GF-D8 (cell line): ENCODE data around the gene DCDC2.
"Not testable (repeated sequence)": the region's sequence is repeated elsewhere in the genome, so short reads cannot be mapped to it uniquely, and the experiment has no call there.

ENCODE experiments used
- DNase-seq: peaks from one replicate; lab custom pipeline; 2025; lab: John Stamatoyannopoulos, UW

DCDC2 gene

DNA sequence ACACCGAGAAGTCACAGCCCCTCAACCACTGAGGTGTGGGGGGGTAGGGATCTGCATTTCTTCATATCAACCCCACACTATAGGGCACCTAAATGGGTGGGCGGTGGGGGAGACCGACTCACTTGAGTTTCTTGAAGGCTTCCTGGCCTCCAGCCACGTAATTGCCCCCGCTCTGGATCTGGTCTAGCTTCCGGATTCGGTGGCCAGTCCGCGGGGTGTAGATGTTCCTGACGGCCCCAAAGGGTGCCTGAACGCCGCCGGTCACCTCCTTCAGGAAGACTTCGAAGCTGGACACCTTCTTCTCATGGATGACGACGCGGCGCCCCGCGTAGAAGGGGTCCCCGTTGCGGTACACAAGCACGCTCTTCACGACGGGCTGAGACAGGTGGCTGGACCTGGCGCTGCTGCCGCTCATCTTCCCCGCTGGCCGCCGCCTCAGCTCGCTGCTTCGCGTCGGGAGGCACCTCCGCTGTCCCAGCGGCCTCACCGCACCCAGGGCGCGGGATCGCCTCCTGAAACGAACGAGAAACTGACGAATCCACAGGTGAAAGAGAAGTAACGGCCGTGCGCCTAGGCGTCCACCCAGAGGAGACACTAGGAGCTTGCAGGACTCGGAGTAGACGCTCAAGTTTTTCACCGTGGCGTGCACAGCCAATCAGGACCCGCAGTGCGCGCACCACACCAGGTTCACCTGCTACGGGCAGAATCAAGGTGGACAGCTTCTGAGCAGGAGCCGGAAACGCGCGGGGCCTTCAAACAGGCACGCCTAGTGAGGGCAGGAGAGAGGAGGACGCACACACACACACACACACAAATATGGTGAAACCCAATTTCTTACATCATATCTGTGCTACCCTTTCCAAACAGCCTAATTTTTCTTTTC, at the start of gene DCDC2:
Gene DCDC2 (minus strand): TSS at position 724 of the 883 bp plus-strand sequence. CDS start 309 bp downstream, at position 415.
- DNase-seq = no peak

DNA sequence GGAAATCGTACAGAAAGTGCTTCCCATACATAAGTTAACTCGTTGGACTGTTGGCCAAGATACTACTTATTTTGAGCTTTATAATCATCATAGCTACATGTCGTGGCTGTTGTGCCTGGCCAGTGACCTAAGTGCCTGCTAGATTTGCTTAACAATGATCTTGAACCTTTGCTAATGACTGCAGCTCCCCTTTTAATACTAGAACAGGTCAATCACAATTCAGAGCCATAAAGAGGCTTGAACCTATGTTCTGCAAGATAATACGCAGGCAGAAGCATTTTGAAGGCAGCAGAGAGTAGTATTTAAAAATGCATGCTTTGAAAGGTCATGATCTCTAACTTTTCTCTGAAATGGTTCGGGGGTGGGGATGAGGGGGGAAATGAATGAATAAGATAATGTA, 47.4 kb upstream of the DCDC2 start:
- no peak for DNase-seq

DNA sequence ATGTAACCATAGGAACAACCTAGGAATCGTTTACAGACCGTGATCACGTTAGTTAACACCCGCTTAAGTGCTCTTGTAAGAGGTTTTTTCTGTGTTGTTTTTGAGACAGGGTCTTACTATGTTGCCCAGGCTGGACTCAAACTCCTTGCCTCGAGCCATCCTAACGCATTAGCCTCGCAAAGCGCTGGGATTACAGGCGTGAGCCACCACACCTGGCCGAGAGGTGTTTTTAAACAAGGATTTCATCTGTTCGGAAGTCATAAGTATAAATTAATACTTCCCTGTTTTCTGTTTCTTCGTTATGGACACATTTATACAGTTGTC, 45.6 kb upstream of the DCDC2 start:
- DNase-seq = no peak

DNA sequence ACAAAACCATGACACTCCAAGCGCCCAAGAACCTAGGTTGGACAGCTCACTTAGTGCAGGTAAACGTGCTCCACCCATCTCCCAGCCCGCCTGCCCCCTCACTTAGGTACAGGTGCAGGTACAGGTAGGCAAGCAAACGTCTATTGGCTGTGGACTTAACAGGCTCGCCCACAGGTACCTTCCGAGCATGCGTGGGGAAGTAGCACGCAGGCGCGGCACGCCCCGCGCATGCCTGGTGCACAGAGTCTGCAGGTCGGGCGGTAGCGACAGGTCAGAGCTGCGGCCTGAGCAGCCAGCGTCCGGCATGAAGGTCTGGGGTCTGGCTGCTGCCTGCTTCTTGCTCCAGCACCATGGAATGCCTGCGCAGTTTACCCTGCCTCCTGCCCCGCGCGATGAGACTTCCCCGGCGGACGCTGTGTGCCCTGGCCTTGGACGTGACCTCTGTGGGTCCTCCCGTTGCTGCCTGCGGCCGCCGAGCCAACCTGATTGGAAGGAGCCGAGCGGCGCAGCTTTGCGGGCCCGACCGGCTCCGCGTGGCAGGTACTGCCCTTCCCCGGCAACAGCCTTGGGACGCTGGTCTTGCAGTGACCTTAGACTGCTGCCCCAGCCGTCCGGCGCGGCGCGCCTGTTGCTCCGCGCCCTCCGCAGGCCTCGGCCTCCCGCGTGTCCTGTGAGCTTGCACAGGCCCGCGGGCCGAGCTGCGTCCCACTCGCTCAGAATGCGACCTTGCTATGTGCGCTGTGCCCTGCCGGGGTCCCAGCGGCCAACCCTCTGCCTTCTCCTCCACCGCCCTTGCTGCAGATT, 45.0 kb upstream of the DCDC2 start, which contains the start of gene MRS2:
Gene MRS2 (plus strand): TSS at position 240 of the 804 bp plus-strand sequence. CDS start 111 bp downstream, at position 351.
- DNase-seq = peak; percentile 41

DNA sequence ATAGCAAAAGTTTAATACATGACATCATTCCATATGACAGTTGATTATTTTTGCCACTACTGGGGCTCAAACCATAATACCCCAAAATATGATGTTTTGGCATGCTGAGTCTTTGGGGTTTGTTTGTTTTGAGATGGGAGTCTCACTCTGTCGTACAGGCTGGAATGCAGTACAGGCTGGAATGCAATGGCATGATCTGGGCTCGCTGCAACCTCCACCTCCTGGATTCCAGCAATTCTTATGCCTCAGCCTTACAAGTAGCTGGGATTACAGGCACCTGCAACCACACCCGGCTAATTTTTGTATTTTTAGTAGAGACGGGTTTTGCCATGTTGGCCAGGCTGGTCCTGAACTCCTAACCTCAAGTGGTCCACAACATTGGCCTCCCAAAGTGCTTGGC, 43.6 kb upstream of the DCDC2 start:
- DNase-seq = no peak

DNA sequence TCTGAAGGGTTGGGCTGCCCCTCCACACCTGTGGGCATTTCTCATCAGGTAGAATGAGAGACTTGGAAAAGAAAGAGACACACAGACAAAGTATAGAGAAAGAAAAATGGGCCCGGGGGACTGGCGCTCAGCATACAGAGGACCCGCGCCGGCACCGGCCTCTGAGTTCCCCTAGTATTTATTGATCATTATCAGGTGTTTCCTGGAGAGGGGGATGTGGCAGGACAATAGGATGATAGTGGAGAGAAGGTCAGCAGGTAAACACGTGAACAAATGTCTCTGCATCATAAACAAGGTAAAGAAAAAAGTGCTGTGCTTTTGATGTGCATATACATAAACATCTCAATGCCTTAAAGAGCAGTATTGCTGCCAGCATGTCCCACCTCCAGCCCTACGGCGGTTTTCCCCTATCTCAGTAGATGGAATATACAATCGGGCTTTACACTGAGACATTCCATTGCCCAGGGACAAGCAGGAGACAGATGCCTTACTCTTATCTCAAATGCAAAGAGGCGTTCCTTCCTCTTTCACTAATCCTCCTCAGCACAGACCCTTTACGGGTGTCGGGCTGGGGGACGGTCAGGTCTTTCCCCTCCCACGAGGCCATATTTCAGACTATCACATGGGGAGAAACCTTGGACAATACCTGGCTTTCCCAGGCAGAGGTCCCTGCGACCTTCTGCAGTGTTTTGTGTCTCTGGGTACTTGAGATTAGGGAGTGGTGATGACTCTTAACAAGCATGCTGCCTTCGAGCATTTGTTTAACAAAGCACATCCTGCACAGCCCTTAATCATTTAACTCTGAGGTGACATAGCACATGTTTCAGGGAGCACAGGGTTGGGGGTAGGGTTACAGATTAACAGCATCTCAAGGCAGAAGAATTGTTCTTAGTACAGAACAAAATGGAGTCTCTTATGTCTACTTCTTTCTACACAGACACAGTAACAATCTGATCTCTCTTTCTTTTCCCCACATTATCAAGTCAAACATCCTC, 42.5 kb upstream of the DCDC2 start:
- not testable (repeated sequence) for DNase-seq

DNA sequence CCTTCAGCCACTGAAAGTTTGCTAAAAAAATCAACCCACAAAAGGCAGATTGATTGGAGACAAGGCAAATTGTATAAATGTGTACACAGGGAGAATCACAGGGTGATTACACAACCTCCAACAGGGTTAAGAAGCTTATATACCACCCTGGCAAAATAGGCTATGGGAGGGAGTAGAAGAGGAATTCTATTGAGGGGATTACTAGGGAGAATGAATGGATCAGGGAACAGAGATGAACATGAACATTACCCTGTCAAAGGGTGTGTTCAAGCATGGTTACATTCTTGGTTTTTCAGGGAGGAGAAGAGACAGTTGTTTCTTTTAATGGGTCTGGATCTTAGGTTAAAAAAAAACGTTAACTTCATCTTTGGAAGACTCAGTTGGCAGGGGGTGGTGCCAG, 39.8 kb upstream of the DCDC2 start:
- no peak for DNase-seq

DNA sequence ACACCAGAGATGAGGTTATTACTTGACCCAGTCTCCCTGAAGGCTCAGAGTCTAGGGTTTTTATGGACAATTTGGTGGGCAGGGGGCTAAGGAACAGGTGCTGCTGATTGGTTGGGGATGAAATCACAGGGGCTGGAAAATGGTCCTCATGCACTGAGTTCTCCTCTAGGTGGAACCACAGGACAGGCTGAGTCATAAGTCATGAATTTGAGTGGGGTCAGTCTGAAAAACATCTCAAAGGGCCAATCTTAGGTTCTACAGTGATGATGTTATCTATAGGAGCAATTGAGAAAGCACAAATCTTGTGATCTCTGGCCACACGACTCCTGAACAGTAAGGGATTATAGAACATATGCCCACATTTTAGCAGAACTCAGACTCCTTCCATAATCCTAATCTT, 39.0 kb upstream of the DCDC2 start:
- no peak for DNase-seq

DNA sequence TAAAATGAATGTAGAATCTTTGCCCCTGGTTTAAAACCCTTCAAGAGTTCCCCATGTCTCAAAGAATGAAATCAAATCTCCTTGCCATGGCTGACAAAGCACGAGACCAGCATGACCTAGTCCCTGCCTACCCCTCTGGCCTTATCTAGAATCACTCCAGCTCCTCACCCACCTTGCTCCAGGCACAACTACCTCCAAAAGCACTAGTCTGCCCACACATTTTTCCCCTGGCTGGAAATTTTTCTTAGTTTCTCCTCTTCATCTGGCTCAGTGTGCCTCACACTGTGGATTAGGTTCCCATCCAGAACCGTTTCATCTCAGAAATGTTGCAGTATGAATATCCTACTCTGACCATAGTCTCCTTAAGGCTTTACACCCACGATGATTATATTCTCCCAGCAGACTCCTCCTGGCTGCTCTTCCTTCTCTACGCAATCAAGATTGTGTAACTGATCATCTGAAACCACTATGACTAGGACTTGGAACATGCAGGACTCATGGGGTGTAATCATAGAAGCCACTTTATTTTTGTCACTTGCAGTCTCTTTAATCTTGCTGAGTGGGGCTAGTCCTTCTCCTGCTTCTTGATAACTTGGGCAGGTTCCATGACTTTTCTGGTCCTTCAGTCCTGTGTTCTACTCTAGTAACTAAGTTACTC, 37.0 kb upstream of the DCDC2 start:
- peak; percentile 13 for DNase-seq

DNA sequence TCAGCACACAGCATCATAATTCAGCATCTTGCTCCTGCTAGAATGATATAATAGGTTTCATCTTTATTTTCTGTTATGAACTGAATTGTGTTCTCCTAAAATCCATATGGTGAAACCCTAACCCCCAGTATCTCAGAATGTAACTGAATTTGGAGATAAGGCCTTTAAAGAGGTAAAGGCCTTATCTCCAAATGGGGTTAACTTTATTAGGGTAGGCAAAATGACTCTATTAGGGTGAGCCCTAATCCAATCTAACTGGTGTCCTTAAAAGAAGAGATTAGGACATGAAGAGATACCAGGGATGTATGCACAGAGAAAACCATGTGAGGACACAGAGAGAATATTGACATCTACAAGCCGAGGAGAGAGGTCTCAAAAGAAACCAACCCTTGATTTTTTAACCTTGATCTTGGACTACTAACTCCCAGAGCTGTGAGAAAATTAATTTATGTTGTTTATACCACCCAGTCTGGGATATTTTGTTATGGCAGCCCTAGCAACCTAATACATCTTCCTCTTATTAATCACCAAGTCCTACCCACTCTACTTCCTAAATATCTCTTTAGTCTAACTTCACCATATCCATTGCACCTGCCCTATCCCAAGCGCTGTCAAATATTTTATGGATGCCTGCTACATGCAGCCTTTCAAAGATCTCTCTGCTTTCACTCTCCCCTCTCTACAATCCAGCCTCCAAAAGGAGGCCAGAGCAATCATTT, 36.4 kb upstream of the DCDC2 start:
- no peak for DNase-seq

DNA sequence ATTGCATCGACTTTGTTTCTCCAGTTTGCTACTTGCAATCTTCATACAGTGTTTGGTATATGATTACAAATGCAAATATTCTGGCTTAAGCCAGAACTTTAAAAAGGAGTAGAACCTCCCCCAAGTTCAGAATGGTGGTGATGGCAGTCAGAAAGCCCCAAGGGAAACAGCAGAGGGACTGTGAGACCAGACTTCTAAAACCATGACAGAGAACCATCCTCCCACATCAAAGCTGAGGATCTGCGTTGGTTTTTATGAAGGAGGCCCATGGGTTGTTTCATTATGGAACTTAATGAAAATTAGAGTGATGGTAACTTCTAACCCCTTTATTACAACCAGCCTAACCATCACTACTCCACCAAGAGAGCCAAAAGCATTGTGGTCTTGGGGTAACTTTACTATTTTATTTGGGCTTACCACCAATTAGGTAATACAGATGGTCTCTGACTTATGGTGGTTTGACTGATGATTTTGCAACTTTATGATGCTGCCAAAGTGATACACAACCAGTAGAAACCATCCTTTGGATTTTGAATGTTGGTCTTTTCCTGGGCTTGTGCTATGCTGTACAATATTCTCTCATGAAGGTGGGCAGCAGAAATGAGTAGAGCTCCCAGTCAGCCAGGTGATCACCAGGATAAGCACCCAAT, 34.0 kb upstream of the DCDC2 start:
- DNase-seq = no peak

DNA sequence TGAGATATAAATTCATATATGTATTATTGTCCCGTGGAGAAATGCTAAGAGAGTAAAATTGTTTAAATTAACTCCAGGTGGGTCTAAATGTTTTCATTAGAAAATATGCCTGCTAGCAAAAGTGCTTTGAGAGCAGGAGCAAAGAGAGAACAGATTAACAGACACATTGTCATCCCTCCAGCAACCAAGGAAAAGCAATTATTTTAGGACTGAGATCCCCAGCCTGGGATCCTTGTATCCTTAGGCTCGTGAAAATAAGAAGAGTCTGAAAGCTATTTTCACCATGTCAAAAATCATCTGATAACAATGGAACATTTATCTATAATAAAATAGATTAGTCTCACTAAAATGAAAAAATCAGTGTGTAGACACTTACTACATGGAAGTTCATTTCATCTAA, 33.3 kb upstream of the DCDC2 start:
- DNase-seq = no peak

DNA sequence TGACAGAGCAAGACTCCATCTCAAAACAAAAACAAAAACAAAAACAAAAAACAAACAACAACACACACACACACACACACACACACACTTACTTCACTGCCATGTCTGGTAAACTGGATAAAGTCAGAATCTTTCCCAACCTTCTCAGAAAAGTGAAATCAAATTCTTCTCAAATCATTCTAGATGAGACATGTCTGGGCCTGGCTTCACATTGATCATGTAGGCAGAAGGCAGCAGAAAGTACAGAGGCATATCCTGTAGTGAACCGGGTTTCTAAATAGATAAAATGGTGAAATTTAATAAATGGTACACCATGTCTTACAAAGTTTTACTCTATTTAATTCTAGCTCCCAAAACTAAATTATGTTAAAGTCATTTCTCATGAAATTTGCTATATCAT, 30.0 kb upstream of the DCDC2 start:
- no peak for DNase-seq

DNA sequence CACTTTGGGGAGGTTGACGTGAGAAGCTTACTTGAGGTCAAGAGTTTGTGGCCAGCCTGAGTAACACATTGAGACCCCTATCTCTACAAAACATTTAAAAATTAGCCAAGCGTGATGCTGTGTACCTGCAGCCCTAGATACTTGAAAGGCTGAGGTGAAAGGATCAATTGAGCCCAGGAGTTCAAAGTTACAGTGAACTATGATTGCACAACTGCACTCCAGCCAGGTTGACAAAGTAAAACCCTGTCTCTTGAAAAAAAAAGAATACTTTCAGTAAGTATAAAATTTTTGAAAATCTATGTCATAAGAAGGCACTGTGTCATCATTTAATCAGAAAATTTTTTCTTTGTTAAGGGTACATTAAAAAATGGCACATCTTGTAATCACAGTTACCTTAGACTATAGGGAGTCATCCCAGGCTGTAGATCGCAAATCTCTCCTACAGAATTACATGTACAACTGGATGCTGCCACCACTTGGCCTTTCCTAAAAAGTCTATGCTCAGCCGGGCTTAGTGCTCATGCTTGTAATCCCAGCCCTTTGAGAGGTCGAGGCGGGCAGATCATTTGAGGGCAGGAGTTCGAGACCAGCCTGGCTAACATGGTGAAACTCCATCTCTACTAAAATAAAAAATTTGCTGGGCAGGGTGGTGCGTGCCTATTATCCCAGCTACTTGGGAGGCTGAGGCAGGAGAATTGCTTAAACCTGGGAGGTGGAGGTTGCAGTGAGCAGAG, 27.8 kb upstream of the DCDC2 start:
- no peak for DNase-seq

DNA sequence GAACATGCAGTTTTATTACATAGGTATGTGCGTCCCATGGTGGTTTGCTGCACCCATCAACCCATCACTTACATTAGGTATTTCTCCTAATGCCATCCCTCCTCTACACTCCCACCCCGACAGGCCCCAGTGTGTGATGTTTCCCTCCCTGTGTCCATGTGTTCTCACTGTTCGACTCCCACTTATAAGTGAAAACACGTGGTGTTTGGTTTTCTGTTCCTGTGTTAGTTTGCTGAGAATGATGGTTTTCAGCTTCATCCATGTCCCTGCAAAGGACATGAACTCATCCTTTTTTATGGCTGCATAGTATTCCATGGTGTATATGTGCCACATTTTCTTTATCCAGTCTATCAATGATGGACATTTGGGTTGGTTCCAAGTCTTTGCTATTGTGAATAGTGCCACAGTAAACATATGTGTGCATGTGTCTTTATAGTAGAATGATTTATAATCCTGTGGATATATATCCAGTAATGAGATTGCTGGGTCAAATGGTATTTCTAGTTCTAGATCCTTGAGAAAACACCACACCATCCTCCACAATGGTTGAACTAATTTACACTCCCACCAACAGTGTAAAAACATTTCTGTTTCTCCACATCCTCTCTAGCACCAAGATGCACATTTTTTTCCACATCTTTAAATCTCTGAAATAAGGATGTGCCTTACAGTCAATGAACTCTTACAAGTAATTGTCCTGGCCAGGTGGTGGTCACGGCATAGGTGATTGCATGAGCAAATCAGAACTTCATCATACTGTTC, 26.7 kb upstream of the DCDC2 start:
- not testable (repeated sequence) for DNase-seq

DNA sequence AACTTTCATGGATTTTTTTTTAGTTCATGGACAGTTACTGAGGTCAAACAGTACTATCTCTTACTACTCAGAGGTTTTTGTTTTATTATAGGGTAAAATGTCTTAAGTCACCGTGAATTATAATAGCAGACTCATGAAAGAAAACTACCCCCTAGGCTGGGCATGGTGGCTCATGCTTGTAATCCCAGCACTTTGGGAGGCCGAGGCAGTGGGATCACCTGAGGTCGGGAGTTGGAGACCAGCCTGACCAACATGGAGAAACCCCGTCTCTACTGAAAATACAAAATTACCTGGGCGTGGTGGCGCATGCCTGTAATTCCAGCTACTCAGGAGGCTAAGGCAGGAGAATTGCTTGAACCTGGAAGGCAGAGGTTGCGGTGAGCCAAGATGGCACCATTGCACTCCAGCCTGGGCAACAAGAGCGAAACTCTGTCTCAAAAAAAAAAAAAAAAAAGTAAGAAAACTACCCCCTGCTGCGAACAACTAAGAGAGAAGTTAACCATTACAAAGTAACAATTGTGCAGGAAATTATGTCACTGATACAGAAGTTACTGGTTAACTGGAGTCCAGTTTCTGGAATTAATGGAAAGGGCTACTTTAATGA, 25.1 kb upstream of the DCDC2 start:
- not testable (repeated sequence) for DNase-seq

DNA sequence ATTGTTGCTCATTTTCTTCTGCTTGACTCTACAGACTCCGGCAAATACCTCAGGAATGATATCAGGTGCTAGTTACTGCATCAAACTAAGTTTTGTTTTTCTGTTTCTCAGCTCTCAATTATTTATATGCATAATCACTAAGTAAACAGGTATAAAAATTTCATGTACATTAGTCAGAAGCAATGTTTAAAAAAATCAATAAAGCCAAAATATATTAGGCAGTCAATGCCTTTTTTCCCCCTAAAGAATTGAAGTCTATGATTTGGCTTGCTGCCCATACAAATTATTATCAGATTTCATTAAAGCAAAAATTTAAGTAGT, 24.3 kb upstream of the DCDC2 start:
- no peak for DNase-seq

DNA sequence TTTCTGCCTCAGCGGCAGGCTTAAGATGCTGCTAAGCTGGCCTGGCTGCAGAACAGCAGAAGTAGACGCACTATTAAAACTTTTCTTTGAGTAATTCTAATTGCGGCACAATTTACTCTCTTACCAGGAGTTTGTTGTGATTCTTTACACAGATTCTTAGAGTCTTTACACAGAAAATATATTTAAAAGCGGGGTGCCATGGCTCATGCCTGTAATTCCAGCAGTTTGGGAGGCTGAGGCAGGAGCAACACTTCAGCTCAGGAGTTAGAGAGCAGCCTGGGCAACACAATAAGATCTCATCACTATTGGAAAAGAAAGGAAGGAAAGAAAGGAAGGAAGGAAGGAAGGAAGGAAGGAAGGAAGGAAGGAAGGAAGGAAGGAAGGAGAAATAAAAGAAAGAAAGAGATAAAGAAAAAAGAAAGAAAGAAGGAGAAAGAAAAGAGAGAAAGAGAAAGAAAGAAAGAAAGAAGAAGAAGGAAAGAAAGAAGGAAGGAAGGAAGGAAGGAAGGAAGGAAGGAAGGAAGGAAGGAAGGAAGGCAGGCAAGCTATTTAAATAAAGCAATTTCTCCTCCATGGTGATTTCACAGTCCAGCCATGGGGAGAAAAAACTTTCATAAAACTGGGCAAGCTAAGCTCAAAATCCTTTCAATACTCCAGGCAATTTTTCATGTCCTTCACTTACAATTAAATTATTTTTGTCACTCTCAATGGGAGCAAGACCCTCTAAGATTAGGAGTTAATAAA, 23.8 kb upstream of the DCDC2 start:
- no peak for DNase-seq
